HEK293 (cell line): ENCODE data around the gene EPS8.

Source experiments
- CTCF ChIA-PET: fragments of 350-600 bp; formaldehyde crosslinking; extraction: SDS; loops from one replicate; lab custom pipeline; 2021; ENCODE audit warnings: antibody characterized with exemption; lab: Yijun Ruan, JAX
- POLR2A ChIA-PET: fragments of 300-600 bp; formaldehyde crosslinking; extraction: SDS; loops from one replicate; lab custom pipeline; 2020; ENCODE audit warnings: antibody characterized with exemption, inconsistent platforms; lab: Yijun Ruan, JAX
- H3K27ac ChIP-seq: fragments of 200-500 bp; sonication (Bioruptor generic); 2 replicates; pipeline ENCODE4 v1.5.1; 2014; ENCODE audit warnings: low read depth, low read length, control low read depth, inconsistent platforms; ENCODE audit errors: extremely low read depth
- H3K36me3 ChIP-seq, 2 experiments: fragments of 200-500 bp in 1 of 2; sonication (Bioruptor generic) in 1 of 2; 1 replicate in 1 of 2; 2 replicates in 1 of 2; pipeline ENCODE4 v1.5.1; 2014 to 2017; ENCODE audit warnings: inconsistent platforms in 2 of 2, low read length in 2 of 2; ENCODE audit not compliant: control insufficient read depth in 2 of 2, insufficient read depth in 1 of 2
- H3K4me1 ChIP-seq: fragments of 200-500 bp; sonication (Bioruptor generic); 2 replicates; pipeline ENCODE4 v1.5.1; 2014; ENCODE audit warnings: mild to moderate bottlenecking, low read length, inconsistent platforms; ENCODE audit not compliant: control insufficient read depth, insufficient read depth
- H3K4me3 ChIP-seq: 2 replicates; pipeline ENCODE4 v1.5.1; 2011; ENCODE audit warnings: low read depth, mild to moderate bottlenecking, control low read depth, low read length, moderate library complexity
- H3K9me3 ChIP-seq: fragments of 200-500 bp; sonication (Bioruptor generic); 2 replicates; pipeline ENCODE4 v1.5.1; 2014; ENCODE audit warnings: low read depth, low read length, inconsistent platforms; ENCODE audit not compliant: control insufficient read depth, insufficient read depth
- HOXC10 ChIP-seq: sonication (generic); formaldehyde crosslinking; IDR thresholded peaks from 2 replicates; pipeline ENCODE4 v1.8.1; 2023; ENCODE audit warnings: mild to moderate bottlenecking, missing genetic modification reagents
- REPIN1 ChIP-seq: fragments of 450-650 bp; formaldehyde crosslinking; IDR thresholded peaks from 2 replicates; pipeline ENCODE4 v1.5.1; 2017; ENCODE audit warnings: missing biosample characterization, missing genetic modification characterization, low read depth
- SALL2 ChIP-seq: fragments of 450-650 bp; formaldehyde crosslinking; IDR thresholded peaks from 2 replicates; pipeline ENCODE4 v1.5.0; 2017; ENCODE audit warnings: missing biosample characterization, mild to moderate bottlenecking, missing genetic modification characterization, borderline replicate concordance
- SCRT2 ChIP-seq: fragments of 450-650 bp; formaldehyde crosslinking; IDR thresholded peaks from 2 replicates; pipeline ENCODE4 v1.5.1; 2016; ENCODE audit warnings: missing biosample characterization, missing genetic modification characterization
- SP3 ChIP-seq: fragments of 450-650 bp; formaldehyde crosslinking; IDR thresholded peaks from 2 replicates; pipeline ENCODE4 v1.5.1; 2016; ENCODE audit warnings: missing biosample characterization, missing genetic modification characterization
- TCF7L2 ChIP-seq: IDR thresholded peaks from 2 replicates; pipeline ENCODE4 v1.6.1; 2011; ENCODE audit warnings: low read depth, mild to moderate bottlenecking, inconsistent platforms, low read length, moderate library complexity, borderline replicate concordance
- ZBTB20 ChIP-seq: fragments of 450-650 bp; formaldehyde crosslinking; IDR thresholded peaks from 2 replicates; pipeline ENCODE4 v1.5.1; 2016; ENCODE audit warnings: missing biosample characterization, missing genetic modification characterization
- ZNF138 ChIP-seq: fragments of 450-650 bp; formaldehyde crosslinking; IDR thresholded peaks from 2 replicates; pipeline ENCODE4 v1.5.1; 2016; ENCODE audit warnings: missing biosample characterization, missing genetic modification characterization, borderline replicate concordance
- ZNF223 ChIP-seq: fragments of 450-650 bp; formaldehyde crosslinking; IDR thresholded peaks from 2 replicates; pipeline ENCODE4 v1.5.1; 2016; ENCODE audit warnings: missing biosample characterization, missing genetic modification characterization
- ZNF23 ChIP-seq: fragments of 450-650 bp; formaldehyde crosslinking; IDR thresholded peaks from 2 replicates; pipeline ENCODE4 v1.5.1; 2016; ENCODE audit warnings: missing biosample characterization, missing genetic modification characterization, borderline replicate concordance
- ZNF324 ChIP-seq: fragments of 450-650 bp; formaldehyde crosslinking; IDR thresholded peaks from 2 replicates; pipeline ENCODE4 v1.5.1; 2016; ENCODE audit warnings: missing biosample characterization, missing genetic modification characterization
- ZNF341 ChIP-seq: fragments of 450-650 bp; formaldehyde crosslinking; IDR thresholded peaks from 2 replicates; pipeline ENCODE4; 2016; ENCODE audit warnings: low read depth, missing biosample characterization, missing genetic modification characterization
- ZNF473 ChIP-seq: fragments of 450-650 bp; formaldehyde crosslinking; IDR thresholded peaks from 2 replicates; pipeline ENCODE4 v1.5.1; 2017; ENCODE audit warnings: missing biosample characterization, missing genetic modification characterization
- ZNF514 ChIP-seq: fragments of 450-650 bp; formaldehyde crosslinking; IDR thresholded peaks from 2 replicates; pipeline ENCODE4 v1.5.1; 2016; ENCODE audit warnings: missing biosample characterization, missing genetic modification characterization
- ZNF560 ChIP-seq: fragments of 450-650 bp; formaldehyde crosslinking; IDR thresholded peaks from 2 replicates; pipeline ENCODE4 v1.5.1; 2017; ENCODE audit warnings: missing biosample characterization, missing genetic modification characterization, borderline replicate concordance
- ZNF600 ChIP-seq: fragments of 450-650 bp; formaldehyde crosslinking; IDR thresholded peaks from 2 replicates; pipeline ENCODE4 v1.5.1; 2016; ENCODE audit warnings: missing biosample characterization, missing genetic modification characterization
- ZNF677 ChIP-seq: fragments of 450-650 bp; IDR thresholded peaks from 2 replicates; pipeline ENCODE4 v1.5.0; 2018; ENCODE audit warnings: missing biosample characterization, mild to moderate bottlenecking, missing genetic modification characterization, moderate library complexity
- ZNF776 ChIP-seq: fragments of 450-650 bp; formaldehyde crosslinking; IDR thresholded peaks from 2 replicates; pipeline ENCODE4 v1.5.0; 2017; ENCODE audit warnings: missing biosample characterization, missing genetic modification characterization, borderline replicate concordance
- ZNF785 ChIP-seq: fragments of 450-650 bp; formaldehyde crosslinking; IDR thresholded peaks from 2 replicates; pipeline ENCODE4 v1.5.1; 2016; ENCODE audit warnings: missing biosample characterization, missing genetic modification characterization
- TF ChIP-seq, protein P1 (sequence below): fragments of 450-650 bp; formaldehyde crosslinking; IDR thresholded peaks from 2 replicates; pipeline ENCODE4 v1.5.1; 2017; ENCODE audit warnings: missing biosample characterization, missing genetic modification characterization
- TF ChIP-seq, protein P2 (sequence below): fragments of 450-650 bp; formaldehyde crosslinking; IDR thresholded peaks from 2 replicates; pipeline ENCODE4 v1.5.1; 2016; ENCODE audit warnings: missing biosample characterization, missing genetic modification characterization
- TF ChIP-seq, protein P3 (sequence below): fragments of 450-650 bp; formaldehyde crosslinking; IDR thresholded peaks from 2 replicates; pipeline ENCODE4 v1.5.1; 2017; ENCODE audit warnings: missing biosample characterization, missing genetic modification characterization

EPS8 gene

DNA sequence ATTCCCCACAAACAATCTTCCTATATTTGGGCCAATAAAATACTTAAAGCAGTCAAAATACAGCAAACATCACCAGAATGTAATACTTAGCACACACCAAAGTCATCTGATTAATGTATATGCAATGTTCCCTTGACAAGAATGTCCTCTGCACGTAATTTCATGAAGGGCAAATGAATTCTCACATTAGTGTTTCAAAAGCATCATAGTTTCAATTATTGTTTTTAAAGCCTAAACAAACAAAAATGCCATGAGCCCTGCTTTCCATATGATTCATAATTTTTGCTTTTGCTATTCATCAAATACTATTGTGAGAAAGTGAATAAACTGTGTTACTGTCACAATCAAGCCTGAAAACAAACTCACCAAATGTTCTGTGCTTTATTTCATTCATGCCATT lies 156.0 kb downstream of the EPS8 start:
- Histone ChIP-seq H3K4me1 (peaks cover 7% of the 10 kb centered on the region), H3K9me3 (no peaks in the 10 kb centered on the region), H3K27ac (no peak overlapping the region), H3K36me3 (peaks cover 0 to 2% of the 10 kb centered on the region in 2 experiments; a peak in 1 of 3 replicates), H3K4me3 (no peak overlapping the region)
- ChIA-PET POLR2A (no interaction called here), CTCF (no interaction called here)
- no peak for TF ChIP-seq ZNF341 (tag by site-specific recombination)
- TF ChIP-seq ZNF560 (tag by site-specific recombination) = no peak
- TF ChIP-seq ZNF514 (tag by site-specific recombination) = no peak
- TF ChIP-seq ZNF473 (tag by site-specific recombination) = no peak
- no peak for TF ChIP-seq ZNF324 (tag by site-specific recombination)
- no peak for TF ChIP-seq ZNF677
- no peak for TF ChIP-seq SP3 (tag by site-specific recombination)
- no peak for TF ChIP-seq ZNF23 (tag by site-specific recombination)
- no peak for TF ChIP-seq REPIN1
- TF ChIP-seq SCRT2 (tag by site-specific recombination) = no peak
- TF ChIP-seq ZNF138 (tag by site-specific recombination) = no peak

DNA sequence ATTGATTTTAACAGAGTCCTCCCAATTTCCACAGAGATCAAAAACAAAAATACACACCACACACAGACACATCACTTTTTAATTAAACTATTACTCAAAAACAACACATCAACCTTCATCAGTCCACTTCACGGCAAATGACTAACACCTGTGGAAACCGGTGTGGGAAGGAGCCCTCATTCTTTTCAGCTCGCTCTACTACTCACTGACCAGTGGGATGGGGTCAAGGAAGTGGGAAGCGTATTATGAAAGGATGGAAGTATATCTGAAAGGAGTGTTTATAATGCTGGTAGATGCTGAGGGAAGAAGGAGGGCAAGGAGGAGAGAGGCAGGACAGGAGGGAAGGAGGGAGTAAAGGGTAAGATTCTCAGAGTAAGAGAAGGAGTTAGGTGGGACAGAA lies 156.5 kb downstream of the EPS8 start:
- no peaks in the 10 kb centered on the region for H3K9me3 ChIP-seq
- H3K36me3 ChIP-seq = peaks cover 0 to 2% of the 10 kb centered on the region in 2 experiments; a peak in 1 of 3 replicates
- H3K4me1 ChIP-seq = peaks cover 7% of the 10 kb centered on the region
- H3K27ac ChIP-seq = no peak overlapping the region
- no peak overlapping the region for H3K4me3 ChIP-seq
- POLR2A ChIA-PET = no interaction called here
- TF ChIP-seq, protein P1, sequence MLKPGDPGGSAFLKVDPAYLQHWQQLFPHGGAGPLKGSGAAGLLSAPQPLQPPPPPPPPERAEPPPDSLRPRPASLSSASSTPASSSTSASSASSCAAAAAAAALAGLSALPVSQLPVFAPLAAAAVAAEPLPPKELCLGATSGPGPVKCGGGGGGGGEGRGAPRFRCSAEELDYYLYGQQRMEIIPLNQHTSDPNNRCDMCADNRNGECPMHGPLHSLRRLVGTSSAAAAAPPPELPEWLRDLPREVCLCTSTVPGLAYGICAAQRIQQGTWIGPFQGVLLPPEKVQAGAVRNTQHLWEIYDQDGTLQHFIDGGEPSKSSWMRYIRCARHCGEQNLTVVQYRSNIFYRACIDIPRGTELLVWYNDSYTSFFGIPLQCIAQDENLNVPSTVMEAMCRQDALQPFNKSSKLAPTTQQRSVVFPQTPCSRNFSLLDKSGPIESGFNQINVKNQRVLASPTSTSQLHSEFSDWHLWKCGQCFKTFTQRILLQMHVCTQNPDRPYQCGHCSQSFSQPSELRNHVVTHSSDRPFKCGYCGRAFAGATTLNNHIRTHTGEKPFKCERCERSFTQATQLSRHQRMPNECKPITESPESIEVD (tag by site-specific recombination) = no peak
- TF ChIP-seq ZNF776 (tag by site-specific recombination) (no peak), ZBTB20 (tag by site-specific recombination) (no peak), ZNF785 (tag by site-specific recombination) (no peak), SALL2 (no peak), ZNF600 (tag by site-specific recombination) (no peak), ZNF223 (no peak), TCF7L2 (no peak), HOXC10 (CRISPR knock-in tag) (no peak)
- TF ChIP-seq, protein P2, sequence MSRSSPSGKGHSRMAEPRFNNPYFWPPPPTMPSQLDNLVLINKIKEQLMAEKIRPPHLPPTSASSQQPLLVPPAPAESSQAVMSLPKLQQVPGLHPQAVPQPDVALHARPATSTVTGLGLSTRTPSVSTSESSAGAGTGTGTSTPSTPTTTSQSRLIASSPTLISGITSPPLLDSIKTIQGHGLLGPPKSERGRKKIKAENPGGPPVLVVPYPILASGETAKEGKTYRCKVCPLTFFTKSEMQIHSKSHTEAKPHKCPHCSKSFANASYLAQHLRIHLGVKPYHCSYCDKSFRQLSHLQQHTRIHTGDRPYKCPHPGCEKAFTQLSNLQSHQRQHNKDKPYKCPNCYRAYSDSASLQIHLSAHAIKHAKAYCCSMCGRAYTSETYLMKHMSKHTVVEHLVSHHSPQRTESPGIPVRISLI = no peak
- TF ChIP-seq, protein P3, sequence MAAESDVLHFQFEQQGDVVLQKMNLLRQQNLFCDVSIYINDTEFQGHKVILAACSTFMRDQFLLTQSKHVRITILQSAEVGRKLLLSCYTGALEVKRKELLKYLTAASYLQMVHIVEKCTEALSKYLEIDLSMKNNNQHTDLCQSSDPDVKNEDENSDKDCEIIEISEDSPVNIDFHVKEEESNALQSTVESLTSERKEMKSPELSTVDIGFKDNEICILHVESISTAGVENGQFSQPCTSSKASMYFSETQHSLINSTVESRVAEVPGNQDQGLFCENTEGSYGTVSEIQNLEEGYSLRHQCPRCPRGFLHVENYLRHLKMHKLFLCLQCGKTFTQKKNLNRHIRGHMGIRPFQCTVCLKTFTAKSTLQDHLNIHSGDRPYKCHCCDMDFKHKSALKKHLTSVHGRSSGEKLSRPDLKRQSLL (tag by site-specific recombination) = no peak
- CTCF ChIA-PET = no interaction called here
